Erythroblast (primary cell): ENCODE results near the gene PHLPP2.

Experiments
- GATA1 ChIP-seq: IDR thresholded peaks from 2 replicates; pipeline ENCODE4 v1.6.1; 2011; ENCODE audit warnings: low read depth, mild to moderate bottlenecking, control low read depth, low read length, moderate library complexity
- POLR2A ChIP-seq: IDR thresholded peaks from 2 replicates; pipeline ENCODE4 v1.6.1; 2011; ENCODE audit warnings: mild to moderate bottlenecking, low read length

GRCh38 chr16:71672803-71673581 lies 51.5 kb downstream of the PHLPP2 start:
- TF ChIP-seq POLR2A (no peak), GATA1 (no peak)
